GM10248 (cell line): Measurements from ENCODE around the gene FJX1.

Experiments used
- CTCF ChIA-PET: fragments of 300-600 bp; sonication (Branson Sonifier 250); formaldehyde crosslinking; extraction: SDS; loops from one replicate; lab custom pipeline; 2021; ENCODE audit warnings: antibody characterized with exemption; lab: Yijun Ruan, JAX
- POLR2A ChIA-PET: fragments of 350-650 bp; sonication (Branson Sonifier 250); formaldehyde crosslinking; extraction: SDS; loops from one replicate; lab custom pipeline; 2020; ENCODE audit warnings: antibody characterized with exemption; lab: Yijun Ruan, JAX
- DNase-seq: peaks from one replicate; pipeline ENCODE4 v3.0.0; 2012; ENCODE audit errors: extremely low spot score
- TF ChIP-seq, protein P1 (sequence below): IDR thresholded peaks from 2 replicates; pipeline ENCODE4 v1.5.1; 2012; ENCODE audit warnings: mild to moderate bottlenecking, low read depth; ENCODE audit errors: extremely low read depth, missing control alignments, control extremely low read depth

The FJX1 gene

DNA sequence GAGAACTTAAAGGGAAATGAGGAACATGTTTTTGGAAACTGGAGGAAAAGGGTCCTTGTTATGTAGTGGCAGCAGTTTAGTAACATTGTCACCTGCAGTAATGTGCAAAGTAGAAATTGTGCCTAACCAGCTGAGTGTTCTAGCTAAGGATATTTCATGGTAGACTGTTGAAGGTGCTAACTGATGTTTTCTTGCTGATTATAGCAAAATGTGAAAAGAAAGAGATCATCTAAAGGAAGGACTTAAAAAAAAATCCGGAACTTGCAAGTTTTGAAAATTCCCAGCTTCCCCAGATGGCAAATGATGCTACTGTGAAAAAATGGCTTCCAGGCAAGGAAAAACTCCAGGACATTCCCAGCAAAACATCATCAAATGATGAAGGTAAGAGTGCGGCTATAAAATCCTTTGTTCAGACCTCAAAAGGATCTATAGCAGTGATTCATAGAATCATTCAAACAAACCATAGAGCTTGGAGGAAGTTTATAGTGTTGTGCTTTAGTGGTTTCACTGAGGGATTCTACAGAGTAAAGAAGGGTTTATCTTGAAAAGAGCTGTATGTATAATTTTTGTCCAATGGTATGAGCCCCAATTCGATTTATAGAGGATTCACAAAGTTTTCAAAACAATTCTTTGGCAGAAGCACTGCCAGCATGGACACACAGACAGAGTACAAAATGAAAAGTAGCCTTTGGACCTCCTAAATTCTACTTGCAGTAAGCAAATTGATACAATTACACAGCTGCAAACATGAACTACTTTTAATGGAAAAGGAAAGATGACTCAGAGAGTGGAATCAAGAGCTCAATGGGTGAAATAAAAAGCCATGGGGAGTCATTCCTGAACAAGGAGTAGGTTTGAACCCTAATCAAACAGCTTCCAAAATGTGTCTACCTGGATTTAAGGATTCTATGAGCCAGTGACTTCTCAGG lies 40.0 kb downstream of the FJX1 start:
- TF ChIP-seq, protein P1, sequence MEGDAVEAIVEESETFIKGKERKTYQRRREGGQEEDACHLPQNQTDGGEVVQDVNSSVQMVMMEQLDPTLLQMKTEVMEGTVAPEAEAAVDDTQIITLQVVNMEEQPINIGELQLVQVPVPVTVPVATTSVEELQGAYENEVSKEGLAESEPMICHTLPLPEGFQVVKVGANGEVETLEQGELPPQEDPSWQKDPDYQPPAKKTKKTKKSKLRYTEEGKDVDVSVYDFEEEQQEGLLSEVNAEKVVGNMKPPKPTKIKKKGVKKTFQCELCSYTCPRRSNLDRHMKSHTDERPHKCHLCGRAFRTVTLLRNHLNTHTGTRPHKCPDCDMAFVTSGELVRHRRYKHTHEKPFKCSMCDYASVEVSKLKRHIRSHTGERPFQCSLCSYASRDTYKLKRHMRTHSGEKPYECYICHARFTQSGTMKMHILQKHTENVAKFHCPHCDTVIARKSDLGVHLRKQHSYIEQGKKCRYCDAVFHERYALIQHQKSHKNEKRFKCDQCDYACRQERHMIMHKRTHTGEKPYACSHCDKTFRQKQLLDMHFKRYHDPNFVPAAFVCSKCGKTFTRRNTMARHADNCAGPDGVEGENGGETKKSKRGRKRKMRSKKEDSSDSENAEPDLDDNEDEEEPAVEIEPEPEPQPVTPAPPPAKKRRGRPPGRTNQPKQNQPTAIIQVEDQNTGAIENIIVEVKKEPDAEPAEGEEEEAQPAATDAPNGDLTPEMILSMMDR: no peak
- DNase-seq: no peak
- CTCF ChIA-PET: interaction anchor here (1.2 to 2.0 kb wide), 3 partner anchors 9 to 163 kb away, joined by 4 to 6 read pairs (median 6); no protein-coding TSS in a partner anchor
- POLR2A ChIA-PET: no interaction called here

- TF ChIP-seq, protein P1: no peak
- ChIA-PET CTCF (no interaction called here), POLR2A (no interaction called here)
- DNase-seq: no peak
These were observed 43.3 kb downstream of the FJX1 start for GRCh38 chr11:35661534-35661933.

DNA sequence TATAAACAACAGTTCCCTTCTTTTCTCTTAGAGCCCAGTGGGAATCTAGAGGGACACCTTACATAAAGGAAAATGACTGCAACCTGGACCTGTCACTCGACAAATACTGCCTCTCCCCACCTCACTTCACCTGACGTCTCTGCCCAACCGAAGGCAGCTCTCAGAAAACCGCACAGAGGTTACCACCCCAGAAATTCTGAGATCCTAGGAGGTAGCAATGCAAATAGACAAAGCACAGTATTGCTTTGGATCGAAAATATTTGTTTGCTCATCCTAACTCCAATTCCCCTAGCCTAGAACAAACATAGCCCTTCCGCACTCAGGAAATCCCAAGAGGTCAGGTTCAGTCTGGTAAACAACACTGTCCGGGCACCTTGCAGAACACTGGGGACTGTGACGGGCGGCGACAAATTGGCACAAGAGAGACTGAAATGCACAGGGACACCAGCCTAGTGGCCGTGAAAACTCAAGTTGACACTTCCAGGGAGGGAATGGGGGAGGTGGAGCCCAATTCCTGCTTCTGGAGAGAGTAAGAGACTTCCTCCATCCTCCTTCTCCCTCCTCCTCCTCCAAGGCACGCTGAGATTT lies 43.9 kb downstream of the FJX1 start:
- POLR2A ChIA-PET: no interaction called here
- DNase-seq: peak; percentile 33
- CTCF ChIA-PET: no interaction called here
- TF ChIP-seq, protein P1: no peak

GRCh38 chr11:35662649-35663407 lies 44.6 kb downstream of the FJX1 start, which contains the start of gene TRIM44:
TSS of gene TRIM44 (plus strand) at chr11:35662775. CDS start at chr11:35663112, 337 bp downstream.
- DNase-seq: peak; percentile 89
- ChIA-PET CTCF (interaction anchor here (2.2 kb wide), 1 partner anchor 12 kb away, joined by 5 read pairs; no protein-coding TSS in a partner anchor), POLR2A (no interaction called here)
- TF ChIP-seq, protein P1: no peak

GRCh38 chr11:35663408-35663702 lies 45.1 kb downstream of the FJX1 start:
- POLR2A ChIA-PET: no interaction called here
- CTCF ChIA-PET: interaction anchor here (2.2 kb wide), 1 partner anchor 11 kb away, joined by 5 read pairs; no protein-coding TSS in a partner anchor
- DNase-seq: no peak
- TF ChIP-seq, protein P1: no peak

GRCh38 chr11:35664977-35665441 lies 46.7 kb downstream of the FJX1 start:
- POLR2A ChIA-PET: no interaction called here
- TF ChIP-seq, protein P1: no peak
- CTCF ChIA-PET: interaction anchor here (1.1 to 2.2 kb wide), 2 partner anchors 9 to 11 kb away, joined by 5 read pairs; no protein-coding TSS in a partner anchor
- no peak for DNase-seq
